HG03520 (cell line): Measurements from ENCODE around the gene PPP1R12B.
"Not testable (repeated sequence)": the region's sequence is repeated elsewhere in the genome, so short reads cannot be mapped to it uniquely, and the experiment has no call there.

Source experiments
- ATAC-seq: cut with Tn5 transposase; IDR thresholded peaks from one replicate; pipeline ENCODE4 v1.9.1; 2021; ENCODE audit warnings: mild to moderate bottlenecking, moderate library complexity; ENCODE audit not compliant: unreplicated experiment

Gene PPP1R12B

DNA sequence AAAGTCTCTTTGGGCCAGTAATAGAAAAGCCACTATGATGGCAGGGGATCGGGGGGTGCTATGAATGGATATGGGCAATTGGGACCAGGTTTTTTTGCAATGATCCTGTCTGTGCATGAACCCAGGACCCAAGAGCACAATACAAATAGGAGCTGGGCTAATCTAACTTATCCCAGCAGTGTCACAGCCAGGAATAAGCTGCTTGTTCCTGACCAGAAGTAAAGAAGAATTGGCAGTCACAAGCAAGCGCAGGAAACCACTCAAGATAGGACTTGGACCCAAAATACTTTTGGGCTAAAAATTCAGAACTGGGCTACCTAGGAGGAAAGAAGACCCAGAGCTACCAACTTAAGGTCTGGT, 172.3 kb downstream of the PPP1R12B start:
- ATAC-seq = not testable (repeated sequence)

DNA sequence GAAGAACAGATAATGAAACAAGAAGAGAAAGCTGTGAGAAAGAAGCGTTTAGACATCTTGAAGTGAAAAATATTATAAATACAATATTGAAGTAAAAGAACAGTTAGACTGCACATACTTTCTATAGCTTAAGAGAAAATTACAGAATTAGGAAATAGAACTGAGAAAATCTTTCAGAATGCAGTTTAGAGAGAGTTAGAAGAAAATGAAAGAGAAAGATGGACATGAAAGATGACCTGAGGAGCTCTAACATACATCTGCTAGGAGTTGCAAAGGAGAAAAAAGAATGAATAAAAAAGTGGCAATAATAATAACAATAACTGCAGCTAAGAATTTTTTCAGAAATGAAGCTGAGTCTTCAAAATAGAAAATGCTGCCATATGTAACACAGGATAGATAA, 173.0 kb downstream of the PPP1R12B start:
- ATAC-seq = not testable (repeated sequence)

DNA sequence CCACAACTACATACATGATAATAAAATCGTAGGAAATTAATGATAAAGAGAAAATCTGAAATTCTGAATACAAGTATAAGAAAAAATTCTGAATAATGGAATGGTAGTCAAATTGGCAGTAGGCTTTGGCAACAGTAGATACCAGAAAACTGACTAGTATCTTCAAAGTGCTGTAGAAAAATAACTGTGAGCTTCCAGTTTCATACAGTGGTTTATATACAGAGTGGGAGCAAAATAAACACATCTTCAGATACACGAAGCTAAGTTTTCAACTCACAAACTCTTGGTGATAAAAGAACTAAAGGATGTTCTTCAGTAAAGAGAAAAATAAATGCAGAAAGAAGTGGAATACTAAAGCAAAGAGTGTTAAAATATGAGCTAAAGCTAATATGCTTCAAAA, 173.4 kb downstream of the PPP1R12B start:
- no peak for ATAC-seq

DNA sequence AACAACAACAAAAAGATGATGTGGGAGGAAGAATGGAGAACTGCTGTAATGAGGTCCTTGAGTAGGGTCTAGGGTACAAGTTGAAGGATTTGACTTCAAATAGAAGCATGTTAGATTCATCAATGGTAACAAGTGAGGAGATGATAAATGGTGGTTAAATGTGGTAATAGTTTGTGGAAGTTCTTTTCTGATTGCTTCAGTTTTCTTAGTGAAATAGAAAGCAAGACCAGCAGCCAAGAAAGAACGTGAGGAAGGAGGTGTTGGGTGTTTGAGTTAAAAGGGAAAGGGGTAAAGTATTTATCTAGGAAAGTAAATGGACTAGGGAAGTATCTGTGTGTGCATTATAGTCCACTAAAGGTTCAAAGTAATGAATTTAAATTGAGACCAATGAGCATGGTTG, 177.6 kb downstream of the PPP1R12B start:
- not testable (repeated sequence) for ATAC-seq

DNA sequence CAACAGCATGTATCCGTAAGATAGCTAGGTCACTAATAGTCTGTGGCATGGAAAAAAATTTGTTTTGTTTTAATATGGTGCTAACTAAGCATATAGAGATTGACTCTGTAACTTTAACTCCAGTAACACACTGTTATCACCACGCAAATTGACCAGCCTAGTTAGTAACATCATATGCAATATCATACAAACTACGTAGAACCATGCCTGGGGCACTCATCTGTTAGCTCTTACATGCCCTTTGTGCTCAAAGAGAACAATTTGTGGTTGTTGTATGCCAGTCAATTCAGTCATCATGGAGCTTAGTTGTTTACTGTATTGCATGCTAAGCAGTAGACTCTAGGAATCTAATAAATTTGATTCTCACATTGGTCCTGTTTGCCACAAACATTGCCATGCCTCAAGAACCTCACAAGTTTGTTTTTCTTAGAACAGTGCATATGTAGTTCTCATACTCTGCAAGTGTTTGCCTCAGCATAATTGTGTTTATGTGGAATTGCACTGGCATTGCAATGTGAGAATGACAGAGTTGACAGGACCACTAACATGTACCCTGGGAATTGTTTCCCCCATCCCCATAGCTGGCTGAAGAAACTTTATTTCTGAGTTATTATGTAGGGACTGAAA, 179.7 kb downstream of the PPP1R12B start:
- not testable (repeated sequence) for ATAC-seq

DNA sequence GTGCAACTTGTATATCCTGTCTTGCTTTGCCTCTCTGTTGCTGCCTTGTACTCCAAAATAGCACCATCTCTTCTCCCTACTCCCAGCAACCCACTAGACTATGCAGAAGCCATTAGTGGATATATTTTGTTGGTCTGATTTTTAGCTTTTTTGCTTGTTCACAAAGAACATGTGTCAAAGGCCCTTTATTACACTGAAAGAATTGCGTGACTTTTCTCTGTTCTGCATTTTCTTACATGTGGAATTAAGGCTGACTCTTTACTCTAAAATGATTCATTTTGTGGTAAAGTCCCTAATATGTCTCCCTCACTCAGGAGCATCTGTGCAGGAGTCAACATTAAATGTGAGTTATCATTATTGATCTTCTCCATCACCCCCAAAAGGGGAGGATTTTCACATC, 182.2 kb downstream of the PPP1R12B start:
- not testable (repeated sequence) for ATAC-seq

DNA sequence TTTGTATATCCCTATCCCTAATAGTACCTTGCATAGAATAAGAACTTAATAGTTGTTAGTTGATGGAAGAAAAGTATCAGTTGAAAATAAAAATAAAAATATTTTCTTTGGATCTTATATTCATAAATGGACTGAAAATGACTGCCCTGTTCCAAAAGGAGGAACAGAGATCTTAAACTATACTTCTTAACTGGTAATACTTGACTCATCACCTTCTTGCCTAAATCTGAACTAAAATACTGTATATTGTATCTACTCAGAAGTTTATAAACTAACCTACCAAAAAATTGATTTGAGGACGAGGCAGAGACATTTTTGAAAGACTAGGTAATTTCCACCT, 182.9 kb downstream of the PPP1R12B start:
- no peak for ATAC-seq

DNA sequence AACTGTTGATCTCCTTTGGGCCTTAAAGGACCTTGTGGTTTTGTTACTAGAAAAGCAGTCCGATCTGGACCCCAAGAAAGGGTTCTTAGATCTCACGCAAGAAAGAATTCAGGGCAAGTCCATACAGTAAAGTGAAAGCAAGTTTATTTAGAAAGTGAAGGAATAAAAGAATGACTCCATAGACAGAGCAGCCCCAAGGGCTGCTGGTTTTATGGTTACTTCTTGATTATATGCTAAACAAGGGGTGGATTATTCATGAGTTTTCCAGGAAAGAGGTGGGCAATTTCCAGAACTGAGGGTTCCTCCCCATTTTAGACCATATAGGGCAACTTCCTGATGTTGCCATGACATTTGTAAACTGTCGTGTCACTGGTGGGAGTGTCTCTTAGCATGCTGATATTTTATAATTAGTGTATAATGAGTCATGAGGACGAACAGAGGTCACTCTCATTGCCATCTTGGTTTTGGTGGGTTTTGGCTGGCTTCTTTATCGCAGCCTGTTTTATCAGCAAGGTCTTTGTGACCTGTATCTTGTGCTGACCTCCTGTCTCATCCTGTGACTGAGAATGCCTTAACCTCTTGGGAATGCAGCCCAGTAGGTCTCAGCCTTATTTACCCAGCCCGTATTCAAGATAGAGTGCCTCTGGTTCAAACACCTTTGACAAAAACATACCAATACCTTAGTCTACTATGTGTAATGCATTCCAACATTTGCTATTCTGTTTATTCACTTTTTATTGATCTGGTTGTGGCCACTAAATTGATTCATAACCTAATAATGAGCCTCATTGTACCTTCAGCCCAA, 183.5 kb downstream of the PPP1R12B start:
- not testable (repeated sequence) for ATAC-seq

DNA sequence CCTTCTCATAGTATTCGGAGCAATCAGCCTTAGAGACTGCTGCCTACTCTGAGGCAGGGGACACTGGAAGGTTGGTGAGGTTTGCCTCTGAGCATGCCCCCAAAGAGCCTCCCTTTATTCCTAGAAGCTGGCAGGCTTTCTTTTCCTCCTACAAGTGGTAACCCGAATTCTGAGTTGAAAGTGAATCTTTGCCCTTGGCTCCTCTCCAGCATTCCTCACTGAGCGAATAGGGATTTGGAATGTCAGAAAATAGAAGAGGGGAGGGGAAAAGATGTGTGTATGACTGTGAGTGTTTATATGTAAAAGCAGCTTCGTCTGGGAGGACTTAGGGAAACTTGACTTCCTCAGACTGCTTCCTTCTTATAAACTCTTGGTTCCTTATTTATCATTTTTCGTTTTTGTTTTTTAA, 190.7 kb downstream of the PPP1R12B start:
- not testable (repeated sequence) for ATAC-seq

DNA sequence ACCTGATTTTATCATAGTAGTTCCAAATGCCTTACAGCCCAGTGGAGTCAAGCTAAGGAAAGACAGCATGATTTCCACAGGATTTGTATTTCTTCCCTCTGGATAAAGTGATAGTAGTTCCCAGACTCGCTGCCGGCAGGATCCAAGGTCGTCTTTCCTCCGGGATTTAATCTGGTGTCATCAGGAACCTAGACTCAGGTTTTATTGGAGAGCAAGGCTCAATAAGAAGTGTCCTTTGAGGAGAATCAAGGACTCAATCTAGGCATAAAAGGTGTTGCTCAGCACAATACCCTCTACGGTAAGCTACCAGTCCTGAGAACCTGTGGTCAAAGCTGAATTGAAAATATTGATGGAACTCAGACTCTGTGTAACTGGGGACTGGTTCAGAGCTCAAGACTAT, 191.1 kb downstream of the PPP1R12B start:
- ATAC-seq = not testable (repeated sequence)

DNA sequence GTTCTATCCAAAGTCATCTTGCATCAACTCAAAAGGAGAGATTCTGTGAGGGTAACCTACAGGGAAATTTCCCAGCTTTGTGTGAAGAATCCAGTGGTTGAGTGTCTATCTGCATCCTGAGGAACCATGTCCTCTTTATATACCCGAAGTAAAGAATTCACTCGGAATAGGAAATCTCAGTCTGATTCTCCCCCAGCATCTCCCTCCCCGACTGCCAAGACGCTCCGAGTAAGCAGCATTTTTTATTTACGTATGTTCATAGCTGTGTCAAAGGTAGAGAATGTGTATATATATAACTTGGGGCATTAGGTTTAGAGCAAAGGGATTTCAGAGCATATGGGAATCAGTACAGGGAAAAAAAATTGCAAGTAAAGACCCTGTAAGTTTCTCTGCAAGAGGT, 191.5 kb downstream of the PPP1R12B start:
- no peak for ATAC-seq

DNA sequence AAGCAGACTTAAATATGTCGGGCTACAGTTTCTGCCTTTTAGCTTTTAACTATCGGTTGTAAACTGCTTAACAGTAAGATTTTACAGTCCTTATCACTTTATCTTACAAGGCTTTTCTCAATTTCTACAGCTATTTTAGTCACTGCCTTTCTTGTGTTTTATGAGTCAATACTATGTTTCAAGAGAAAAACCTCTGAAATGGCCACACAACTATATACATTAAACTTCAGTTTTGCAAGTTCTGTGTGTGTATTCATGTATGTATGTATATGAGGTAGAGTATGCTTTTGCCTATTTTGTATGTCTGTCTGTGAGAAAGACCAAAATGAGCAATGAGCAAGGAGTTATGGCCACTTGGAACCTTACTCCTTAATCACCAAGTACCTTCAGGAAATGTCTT, 191.9 kb downstream of the PPP1R12B start:
- ATAC-seq = no peak

DNA sequence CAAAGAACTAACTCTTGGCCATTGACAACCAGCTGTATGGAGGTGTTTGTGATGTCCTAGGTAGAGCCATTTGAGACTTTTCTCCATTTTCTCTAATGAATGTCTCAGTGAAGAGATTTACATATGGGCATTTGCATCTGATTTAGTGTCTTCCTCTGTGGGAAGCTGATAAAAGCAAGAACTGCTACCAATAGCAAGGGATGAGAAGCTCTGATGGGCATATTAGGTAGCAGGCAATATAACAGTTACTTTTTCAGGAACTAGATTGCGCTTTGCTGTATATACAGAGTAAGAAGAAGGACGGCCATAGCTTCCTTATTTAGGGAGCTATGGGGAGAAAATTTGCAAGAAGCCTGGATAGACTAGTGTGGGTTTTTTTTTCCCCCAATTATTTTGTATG, 192.4 kb downstream of the PPP1R12B start:
- not testable (repeated sequence) for ATAC-seq

DNA sequence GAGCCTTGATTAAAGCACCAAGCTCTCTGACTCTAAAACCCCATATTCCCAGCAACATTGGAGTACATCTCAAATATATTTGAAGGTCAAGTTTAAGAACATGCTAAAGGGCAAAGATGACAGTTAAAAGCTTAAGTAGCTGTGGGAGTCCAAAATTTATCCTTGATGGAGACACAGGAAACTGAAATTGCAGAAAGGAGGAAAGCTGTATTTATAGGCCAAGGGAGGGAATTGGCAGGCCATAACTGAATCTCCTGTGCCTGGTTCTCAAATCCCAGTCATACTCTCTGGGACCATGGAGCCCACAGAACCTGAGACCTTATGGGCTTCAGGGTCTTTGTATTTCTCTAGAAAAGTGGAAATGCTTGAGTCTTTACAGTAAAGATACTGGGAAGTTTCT, 193.9 kb downstream of the PPP1R12B start:
- not testable (repeated sequence) for ATAC-seq

DNA sequence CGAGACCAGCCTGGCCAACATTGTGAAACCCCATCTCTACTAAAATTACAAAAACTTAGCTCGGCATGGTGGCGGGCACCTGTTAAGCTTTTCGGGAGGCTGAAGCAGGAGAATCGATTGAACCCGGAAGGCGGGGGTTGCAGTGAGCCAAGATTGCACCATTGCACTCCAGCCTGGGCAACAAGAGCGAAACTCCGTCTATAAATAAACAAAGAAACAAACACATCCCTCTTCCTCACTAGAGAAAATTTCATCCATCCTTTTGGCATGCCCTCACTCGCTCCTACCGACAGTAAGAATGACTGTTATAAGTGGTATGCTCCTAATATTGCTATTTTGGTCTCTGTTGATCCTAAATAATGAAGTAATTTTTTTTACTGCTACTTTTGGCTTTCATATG, 195.0 kb downstream of the PPP1R12B start:
- ATAC-seq = not testable (repeated sequence)

DNA sequence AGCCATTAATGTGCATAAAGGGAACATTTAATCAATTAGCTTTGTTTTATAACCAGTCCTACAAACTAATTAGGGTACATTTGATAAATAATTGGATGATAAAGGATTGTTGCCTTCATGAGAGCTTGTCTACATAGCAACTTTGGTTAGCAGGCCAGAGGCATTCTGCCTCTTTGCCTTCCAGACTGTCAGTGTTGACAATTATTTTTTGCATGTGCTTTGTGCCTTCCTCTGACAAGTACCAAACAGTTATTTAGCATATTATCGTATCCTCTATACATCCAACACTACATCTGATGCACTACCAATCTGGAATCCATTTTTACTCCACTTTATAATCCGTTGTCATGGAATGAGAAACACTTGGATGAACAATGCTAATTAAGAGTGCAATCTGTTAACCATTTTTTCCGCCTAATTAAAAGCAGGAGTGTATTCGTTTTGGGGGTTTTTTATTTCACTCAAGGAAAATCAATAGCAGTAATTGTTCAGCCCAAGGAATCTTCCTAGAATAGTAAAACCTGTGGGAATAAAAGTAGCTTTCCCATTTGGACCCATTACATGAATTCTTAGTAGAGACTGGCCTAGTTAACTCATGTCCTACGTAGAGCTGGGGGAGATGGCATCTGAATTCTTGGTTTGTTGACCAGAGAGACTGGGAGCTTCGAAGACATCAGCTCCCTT, 196.4 kb downstream of the PPP1R12B start:
- not testable (repeated sequence) for ATAC-seq

DNA sequence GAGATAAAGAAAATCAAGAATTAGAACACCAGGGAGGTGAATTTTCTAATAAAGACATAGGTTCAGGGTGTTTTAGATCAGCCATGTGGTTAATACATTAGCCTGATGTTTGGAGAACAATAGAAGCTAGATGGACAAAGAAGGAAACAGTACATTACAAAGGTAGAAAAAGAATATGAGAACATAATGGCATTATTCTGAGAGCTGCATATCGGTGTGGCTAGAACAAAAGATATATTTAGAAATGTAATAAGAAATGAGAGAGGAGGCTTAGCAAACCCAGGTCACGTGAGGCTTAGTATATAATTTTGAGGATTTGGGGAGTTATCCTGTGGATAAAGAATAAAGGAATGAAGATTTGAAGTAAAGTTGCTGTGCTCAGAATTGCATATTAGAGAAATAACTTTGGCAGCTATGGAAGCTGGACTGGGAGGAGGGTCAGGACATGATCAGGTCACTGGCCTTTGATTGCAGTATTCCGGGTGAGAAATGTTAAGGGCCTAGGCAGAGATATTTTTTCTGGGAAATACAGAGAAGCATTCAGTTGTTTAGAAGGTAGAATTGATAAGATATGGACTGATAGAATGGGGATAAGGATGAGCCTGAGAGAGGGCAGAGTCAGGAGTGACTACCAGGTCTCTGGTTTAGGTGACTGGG, 197.3 kb downstream of the PPP1R12B start:
- not testable (repeated sequence) for ATAC-seq

DNA sequence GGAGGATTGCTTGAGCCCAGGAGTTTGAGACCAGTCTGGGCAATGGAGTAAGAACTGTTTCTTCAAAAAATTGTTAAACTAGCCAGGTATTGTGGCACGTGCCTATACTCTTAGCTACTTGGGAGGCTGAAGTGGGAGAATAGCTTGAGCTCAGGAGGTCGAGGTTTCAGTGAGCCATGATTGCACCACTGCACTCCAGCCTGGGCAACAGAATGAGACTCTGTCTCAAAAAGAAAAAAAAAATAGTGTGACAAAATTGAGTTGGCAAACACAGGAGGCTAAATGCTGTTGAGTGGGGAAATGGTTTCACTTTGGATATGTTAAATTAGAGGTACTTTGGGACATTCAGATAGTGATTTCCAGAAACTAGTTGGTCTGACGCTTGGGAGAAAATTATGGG, 197.9 kb downstream of the PPP1R12B start:
- peak; percentile 28 for ATAC-seq

DNA sequence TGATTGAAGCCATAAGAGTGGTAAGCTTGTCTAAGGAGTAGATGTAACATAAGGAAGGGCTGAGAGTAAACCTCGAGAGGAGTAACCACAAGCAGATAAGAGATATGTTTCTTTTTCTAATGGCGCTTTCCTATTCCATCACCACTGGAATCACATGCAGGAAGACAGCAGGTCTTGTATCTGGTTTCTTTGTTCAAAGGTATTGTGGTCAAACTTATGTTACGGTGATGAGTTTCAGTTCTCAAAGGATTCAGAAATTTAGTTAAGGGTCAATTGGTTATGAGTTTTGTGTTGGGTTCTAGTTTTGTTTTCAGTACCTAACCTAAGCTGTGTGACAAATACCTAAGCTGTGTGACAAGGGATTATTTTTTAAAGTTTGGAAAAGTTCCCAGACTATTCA, 198.3 kb downstream of the PPP1R12B start:
- peak; percentile 64 for ATAC-seq

DNA sequence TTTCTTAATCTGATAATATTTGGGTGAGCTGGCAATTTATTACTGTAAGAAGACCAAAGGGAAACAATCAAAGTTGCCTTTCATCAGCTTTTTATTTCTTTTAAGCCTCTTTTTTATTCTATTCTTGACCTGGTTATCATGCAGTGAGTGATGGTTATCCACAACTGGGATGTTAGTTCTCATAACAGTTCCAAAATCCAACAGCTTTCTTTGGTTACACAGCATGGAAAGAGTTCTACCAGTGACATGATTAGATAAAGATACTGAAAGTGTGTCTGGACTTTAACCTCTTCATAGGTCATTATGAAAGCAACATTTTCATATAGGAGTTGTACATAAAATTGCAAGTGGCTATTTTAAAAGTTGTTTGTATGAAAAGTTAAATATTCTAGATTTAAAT, 198.7 kb downstream of the PPP1R12B start:
- no peak for ATAC-seq

DNA sequence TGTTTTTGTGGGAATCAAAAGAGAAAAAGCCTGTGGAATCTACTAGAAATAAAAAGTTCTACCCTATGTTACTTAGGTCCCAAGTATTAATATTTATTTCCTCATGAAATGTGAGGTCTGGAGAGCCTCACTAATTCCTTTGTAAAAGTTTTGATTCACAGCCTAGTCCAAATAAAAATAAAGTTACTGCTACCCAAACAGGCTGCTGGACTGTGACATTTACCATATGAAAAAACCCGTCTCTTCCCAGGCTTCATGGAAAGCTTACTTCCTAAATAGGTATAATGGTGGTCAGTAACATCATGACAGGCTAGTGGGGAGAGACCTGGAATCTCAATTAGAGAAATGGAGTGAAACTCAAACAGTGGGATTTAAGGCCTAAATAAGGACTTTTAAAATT, 201.6 kb downstream of the PPP1R12B start:
- not testable (repeated sequence) for ATAC-seq
